CD1c-positive myeloid dendritic cell (primary cell): Measurements from ENCODE around the gene DLG2.
"Not testable (repeated sequence)": the region's sequence is repeated elsewhere in the genome, so short reads cannot be mapped to it uniquely, and the experiment has no call there.

Experiments
- DNase-seq: peaks from one replicate; pipeline ENCODE4 v3.0.0-alpha.2; 2016; ENCODE audit errors: extremely low spot score

Gene DLG2

GRCh38 chr11:84389696-84390095 is 1237.4 kb downstream of the DLG2 start:
- DNase-seq: no peak

- peak; percentile 28 for DNase-seq
These were observed 1242.4 kb downstream of the DLG2 start for GRCh38 chr11:84384731-84385130.

- DNase-seq: no peak
These were observed 1243.6 kb downstream of the DLG2 start for GRCh38 chr11:84383576-84383975.

GRCh38 chr11:84381666-84382065 is 1245.5 kb downstream of the DLG2 start:
- no peak for DNase-seq

- DNase-seq: no peak
These were observed 1254.7 kb downstream of the DLG2 start for GRCh38 chr11:84372381-84372950.

- DNase-seq: no peak
These were observed 1269.1 kb downstream of the DLG2 start for GRCh38 chr11:84358034-84358433.

GRCh38 chr11:84355911-84356310 is 1271.2 kb downstream of the DLG2 start:
- no peak for DNase-seq

GRCh38 chr11:84345597-84345996 is 1281.5 kb downstream of the DLG2 start:
- DNase-seq: no peak

- no peak for DNase-seq
These were observed 1282.1 kb downstream of the DLG2 start for GRCh38 chr11:84345027-84345426.

- DNase-seq: no peak
These were observed 1287.3 kb downstream of the DLG2 start for GRCh38 chr11:84339796-84340195.

GRCh38 chr11:84333221-84333620 is 1293.9 kb downstream of the DLG2 start:
- no peak for DNase-seq

GRCh38 chr11:84322211-84322610 is 1304.9 kb downstream of the DLG2 start:
- no peak for DNase-seq

GRCh38 chr11:84319863-84320262 is 1307.3 kb downstream of the DLG2 start:
- no peak for DNase-seq

- no peak for DNase-seq
These were observed 1310.1 kb downstream of the DLG2 start for GRCh38 chr11:84316866-84317555.

GRCh38 chr11:84313830-84314359 is 1313.2 kb downstream of the DLG2 start:
- no peak for DNase-seq

GRCh38 chr11:84310268-84310667 is 1316.9 kb downstream of the DLG2 start:
- DNase-seq: no peak

- DNase-seq: not testable (repeated sequence)
These were observed 1318.7 kb downstream of the DLG2 start for GRCh38 chr11:84308491-84308890.

- DNase-seq: no peak
These were observed 1327.1 kb downstream of the DLG2 start for GRCh38 chr11:84300092-84300491.

GRCh38 chr11:84297570-84297969 is 1329.6 kb downstream of the DLG2 start:
- no peak for DNase-seq

- DNase-seq: no peak
These were observed 1331.3 kb downstream of the DLG2 start for GRCh38 chr11:84295815-84296214.

GRCh38 chr11:84292955-84293354 is 1334.2 kb downstream of the DLG2 start:
- no peak for DNase-seq

- no peak for DNase-seq
These were observed 1335.1 kb downstream of the DLG2 start for GRCh38 chr11:84292006-84292405.

- DNase-seq: no peak
These were observed 1336.5 kb downstream of the DLG2 start for GRCh38 chr11:84290647-84291046.
